ENCODE results near the gene MISFA. TPM values are rescaled to one million over a fixed set of nuclear protein-coding genes. Genes with fewer than 3 reads are reported as not detected.

Gene MISFA
- total RNA-seq, 1 donor from 2014 or later: 4.9 TPM

GRCh38 chr11:18612394-18612793, 12.8 kb downstream of the MISFA start:
- TF ChIP-seq CTCF (conservative IDR thresholded peaks at IDR 0.05): no peak
- Mint-ChIP-seq H3K36me3 (peaks cover 15% of the 10 kb centered on the region), H3K27me3 (no peaks in the 10 kb centered on the region), H3K4me3 (no peak overlapping the region), H3K9me3 (no peaks in the 10 kb centered on the region), H3K4me1 (ENCODE audit: unreplicated experiment) (no peaks in the 10 kb centered on the region), H3K27ac (no peak overlapping the region)
- no peak for DNase-seq (ENCODE audit: extremely low spot score, unreplicated experiment)

- no peaks in the 10 kb centered on the region for H3K9me3 Mint-ChIP-seq
- TF ChIP-seq CTCF (conservative IDR thresholded peaks at IDR 0.05): no peak
- no peaks in the 10 kb centered on the region for H3K4me1 Mint-ChIP-seq (ENCODE audit: unreplicated experiment)
- no peak overlapping the region for H3K27ac Mint-ChIP-seq
- H3K36me3 Mint-ChIP-seq: peaks cover 15% of the 10 kb centered on the region
- H3K27me3 Mint-ChIP-seq: no peaks in the 10 kb centered on the region
- H3K4me3 Mint-ChIP-seq: no peak overlapping the region
- no peak for DNase-seq (ENCODE audit: extremely low spot score, unreplicated experiment)
These were observed 15.1 kb downstream of the MISFA start for GRCh38 chr11:18614667-18615066.

DNA sequence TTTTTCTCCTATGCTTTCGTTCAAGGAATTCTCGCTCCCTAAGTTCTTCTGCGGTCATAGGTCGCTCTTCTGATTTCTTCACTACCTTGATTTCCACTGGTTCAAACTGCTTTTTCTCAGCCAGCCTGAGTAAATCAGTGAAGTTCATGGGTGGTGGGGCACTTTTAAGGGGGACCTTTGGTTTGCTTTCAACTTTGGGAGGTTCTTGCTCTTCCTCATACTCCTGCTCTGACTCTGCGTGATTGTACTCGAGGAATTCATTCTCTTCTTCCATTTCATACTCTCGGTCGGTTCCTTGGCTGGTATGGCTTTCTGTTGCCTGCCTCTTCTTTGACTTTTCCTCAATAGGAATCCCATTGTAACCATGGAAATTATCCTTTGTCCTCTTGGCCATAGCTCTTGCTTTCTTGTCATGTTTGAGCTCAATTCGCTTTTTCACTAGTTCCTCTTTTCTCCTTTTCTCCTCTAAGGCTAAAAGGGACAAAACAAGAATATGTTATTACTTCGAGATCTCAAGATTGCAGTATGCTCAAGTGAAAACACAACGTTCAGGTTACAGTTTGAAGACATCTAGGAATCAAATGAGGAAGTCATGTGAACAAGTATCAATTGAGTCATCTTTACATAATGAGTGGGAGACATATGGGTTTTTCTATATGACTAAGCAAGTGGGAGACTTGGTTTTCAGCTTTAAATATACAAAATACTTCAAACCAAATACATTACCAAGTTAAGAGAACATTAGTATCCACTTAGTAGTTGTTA, 16.2 kb downstream of the MISFA start:
- TF ChIP-seq CTCF (conservative IDR thresholded peaks at IDR 0.05): no peak
- DNase-seq (ENCODE audit: extremely low spot score, unreplicated experiment): no peak
- Mint-ChIP-seq H3K9me3 (no peaks in the 10 kb centered on the region), H3K27ac (no peak overlapping the region), H3K4me1 (ENCODE audit: unreplicated experiment) (no peaks in the 10 kb centered on the region), H3K36me3 (peaks cover 12% of the 10 kb centered on the region), H3K27me3 (no peaks in the 10 kb centered on the region), H3K4me3 (no peak overlapping the region)

- DNase-seq (ENCODE audit: extremely low spot score, unreplicated experiment): no peak
- Mint-ChIP-seq H3K27me3 (no peaks in the 10 kb centered on the region), H3K4me1 (ENCODE audit: unreplicated experiment) (no peaks in the 10 kb centered on the region), H3K9me3 (no peaks in the 10 kb centered on the region), H3K27ac (no peak overlapping the region), H3K4me3 (no peak overlapping the region), H3K36me3 (peaks cover 12% of the 10 kb centered on the region)
- TF ChIP-seq CTCF (conservative IDR thresholded peaks at IDR 0.05): no peak
These were observed 18.2 kb downstream of the MISFA start for GRCh38 chr11:18617688-18618341.

GRCh38 chr11:18618342-18619025, 18.9 kb downstream of the MISFA start:
- Mint-ChIP-seq H3K4me3 (no peak overlapping the region), H3K27me3 (no peaks in the 10 kb centered on the region), H3K9me3 (no peaks in the 10 kb centered on the region), H3K27ac (no peak overlapping the region), H3K36me3 (peaks cover 12% of the 10 kb centered on the region), H3K4me1 (ENCODE audit: unreplicated experiment) (no peaks in the 10 kb centered on the region)
- no peak for TF ChIP-seq CTCF (conservative IDR thresholded peaks at IDR 0.05)
- no peak for DNase-seq (ENCODE audit: extremely low spot score, unreplicated experiment)
